GM12878 (cell line): ENCODE measurements around the gene CALY. TPM values are rescaled to one million over a fixed set of nuclear protein-coding genes. Genes with fewer than 3 reads are reported as not detected.

Experiments used
- ATAC-seq: fragments of 200-7000 bp; cut with Tn5 transposase; 3 replicates; pipeline ENCODE4 v1.9.1; 2020; ENCODE audit warnings: mild to moderate bottlenecking, moderate library complexity
- BruUV-seq: library from RNA; stranded (reverse); fragments of 400-500 nt; replicated peaks from 2 replicates; lab custom pipeline; 2021; lab: Mats Ljungman, UMichigan
- CTCF ChIA-PET: fragments of 300-600 bp; sonication (Branson Sonifier 250); formaldehyde crosslinking; extraction: SDS; loops from one replicate; lab custom pipeline; 2021; ENCODE audit warnings: inconsistent platforms; lab: Yijun Ruan, JAX
- POLR2A ChIA-PET: fragments of 350-600 bp; formaldehyde crosslinking; extraction: SDS; loops from one replicate; lab custom pipeline; 2021; ENCODE audit warnings: inconsistent platforms; lab: Charles Lee
- RAD21 ChIA-PET: fragments of 300-600 bp; sonication (Branson Sonifier 250); formaldehyde crosslinking; loops from one replicate; lab custom pipeline; 2023; ENCODE audit warnings: antibody characterized with exemption; ENCODE audit not compliant: unreplicated experiment; lab: Charles Lee
- SMC1A ChIA-PET: fragments of 300-600 bp; sonication (Branson Sonifier 250); formaldehyde crosslinking; loops from one replicate; lab custom pipeline; 2023; ENCODE audit not compliant: unreplicated experiment, uncharacterized antibody; lab: Charles Lee
- DNase-seq: peaks from one replicate; pipeline ENCODE4 v3.0.0-alpha.2; 2011; ENCODE audit warnings: low read depth, low spot score
- FAIRE-seq: peaks from 3 replicates; lab custom pipeline; 2011; peaks lifted over from hg19 to GRCh38; lab: Jason Lieb, UNC
- H2AFZ ChIP-seq: 2 replicates; pipeline ENCODE4 v1.6.0; 2011; ENCODE audit warnings: low read depth, low read length, control low read depth; ENCODE audit not compliant: control insufficient read depth
- H3K27ac ChIP-seq: 2 replicates; pipeline ENCODE4 v1.5.1; 2011; ENCODE audit warnings: control low read depth; ENCODE audit not compliant: control insufficient read depth, insufficient read depth
- H3K27me3 ChIP-seq, 2 experiments: replicated peaks in 1 of 2; 2 replicates each; pipeline versions ENCODE4 v1.6.0 to v1.6.1; 2011; ENCODE audit warnings: low read length in 1 of 2; ENCODE audit not compliant: control insufficient read depth in 2 of 2, insufficient read depth in 2 of 2
- H3K36me3 ChIP-seq, 2 experiments: 2 replicates each; pipeline ENCODE4 v1.5.1; 2011; ENCODE audit warnings: low read length in 1 of 2; ENCODE audit not compliant: control insufficient read depth in 2 of 2, insufficient read depth in 2 of 2
- H3K4me1 ChIP-seq: 2 replicates; pipeline ENCODE4 v1.6.1; 2011; ENCODE audit warnings: mild to moderate bottlenecking, low read length, moderate library complexity, mixed read lengths; ENCODE audit not compliant: control insufficient read depth, insufficient read depth
- H3K4me2 ChIP-seq: 2 replicates; pipeline ENCODE4 v1.6.0; 2011; ENCODE audit warnings: control low read depth; ENCODE audit not compliant: control insufficient read depth, insufficient read depth
- H3K4me3 ChIP-seq: fragments of 200-600 bp; sonication (generic); 2 replicates; pipeline ENCODE4 v1.5.1; 2016
- H3K79me2 ChIP-seq: 2 replicates; pipeline ENCODE4 v1.6.0; 2011; ENCODE audit warnings: low read length; ENCODE audit not compliant: control insufficient read depth, insufficient read depth
- H3K9ac ChIP-seq: 2 replicates; pipeline ENCODE4 v1.8.0; 2011; ENCODE audit warnings: low read length, control low read depth, mixed read lengths; ENCODE audit not compliant: control insufficient read depth, insufficient read depth
- H3K9me3 ChIP-seq: replicated peaks from 3 replicates; pipeline ENCODE4 v1.5.1; 2011; ENCODE audit warnings: mild to moderate bottlenecking, low read length; ENCODE audit not compliant: control insufficient read depth, insufficient read depth
- H4K20me1 ChIP-seq: 2 replicates; pipeline ENCODE4 v1.6.0; 2011; ENCODE audit not compliant: control insufficient read depth, insufficient read depth
- BRCA1 ChIP-seq: IDR thresholded peaks from 2 replicates; pipeline ENCODE4 v1.6.1; 2011; ENCODE audit warnings: low read depth, low read length, improper control_type of control experiment
- IRF3 ChIP-seq: fragments of 450-650 bp; IDR thresholded peaks from 2 replicates; pipeline ENCODE4 v1.6.1; 2014; ENCODE audit warnings: mild to moderate bottlenecking
- MAX ChIP-seq: IDR thresholded peaks from 2 replicates; pipeline ENCODE4 v1.6.1; 2012; ENCODE audit warnings: low read depth, low read length, improper control_type of control experiment
- MTA3 ChIP-seq: IDR thresholded peaks from 2 replicates; pipeline ENCODE4 v1.6.1; 2012; ENCODE audit warnings: low read length, inconsistent platforms, borderline replicate concordance
- PAX8 ChIP-seq: fragments of 450-650 bp; IDR thresholded peaks from 2 replicates; pipeline ENCODE4 v1.6.1; 2017; ENCODE audit warnings: mild to moderate bottlenecking, moderate library complexity
- SRF ChIP-seq, 2 experiments: IDR thresholded peaks; 2 replicates each; pipeline ENCODE4 v1.6.1; 2011; ENCODE audit warnings: low read depth in 2 of 2, low read length in 2 of 2, mild to moderate bottlenecking in 1 of 2, moderate library complexity in 1 of 2
- YBX1 ChIP-seq: fragments of 450-650 bp; IDR thresholded peaks from 2 replicates; pipeline ENCODE4 v1.6.1; 2016; ENCODE audit warnings: antibody characterized with exemption
- WGBS: methylation state at CpG from one replicate; pipeline ENCODE4 v1.1.6; 2016; ENCODE audit warnings: low lambda C conversion rate; ENCODE audit not compliant: insufficient replicate concordance, insufficient coverage; ENCODE audit errors: missing lambda C conversion rate; 5-methylcytosine and 5-hydroxymethylcytosine counted together
- in situ Hi-C: fragments of 300-500 bp; cut with MboI; formaldehyde crosslinking; loops from 9 replicates; pipeline ENCODE4 v1.14.3; 2018; ENCODE audit warnings: mixed read lengths
- intact Hi-C: fragments of 100-400 bp; cut with micrococcal nuclease; formaldehyde crosslinking; loops from one replicate; pipeline ENCODE4 v1.14.2; 2022; ENCODE audit not compliant: unreplicated experiment
- polyA plus RNA-seq, 11 experiments: library from polyadenylated mRNA; depleted of rRNA in 4 of 11; unstranded in 6 of 11; stranded (reverse) in 5 of 11; fragments of >200 nt; fragmentation: Nextera tagmentation in 4 of 11; fragmentation: Illumina TruSeq in 1 of 11; extraction: Ambion mirVana in 4 of 11; extraction: Trizol in 1 of 11; gene quantifications; 1 replicate in 1 of 11; 2 replicates in 10 of 11; pipeline versions ENCODE4 v1.2.1 to v1.2.3, GENCODE V29; 2011 to 2016; ENCODE audit warnings: inconsistent platforms in 2 of 11, missing spikeins in 2 of 11, low read depth in 1 of 11
- total RNA-seq, 4 experiments: library from RNA; depleted of rRNA in 3 of 4; stranded (reverse); fragments of >200 nt in 3 of 4; fragmentation: Illumina TruSeq in 1 of 4; extraction: Trizol in 1 of 4; gene quantifications; 2 replicates each; pipeline versions ENCODE4 v1.2.1 to v1.2.3, GENCODE V29; 2013 to 2021

CALY gene
- total and polyA plus RNA-seq, 10 of the 15 experiments (the other 5 are each of a cell fraction or from before 2014, with no cell fraction given): 0.07 TPM; not detected in 9

- TF ChIP-seq SRF (IDR thresholded peaks at IDR 0.05; ENCODE audit: low read depth in 2 of 2, low read length in 2 of 2) (no peak), YBX1 (no peak)
Measured at GRCh38 chr10:133286366-133286765, 50.3 kb downstream of the CALY start (continued).

GRCh38 chr10:133285217-133285616 is 51.5 kb downstream of the CALY start:
- intact Hi-C loops (no loop called here), in situ Hi-C loops (no loop called here)
- 95% methylated on average over 36 of the region's 36 CpGs for WGBS
- H3K9me3 ChIP-seq: no peaks in the 10 kb centered on the region
- ChIA-PET RAD21 (no interaction called here), POLR2A (no interaction called here), SMC1A (no interaction called here), CTCF (no interaction called here)
- ATAC-seq: no peak
- no peaks in the 10 kb centered on the region for H3K79me2 ChIP-seq
- H3K9ac ChIP-seq: no peak overlapping the region
- H2AFZ ChIP-seq: no peak overlapping the region
- no TSS peak for BruUV-seq
- no peak overlapping the region for H3K4me3 ChIP-seq
- no peak for FAIRE-seq
- TF ChIP-seq PAX8: no peak
- no peak for TF ChIP-seq MTA3
- TF ChIP-seq MAX: no peak
- TF ChIP-seq BRCA1: no peak
- TF ChIP-seq IRF3: no peak
- no peak for DNase-seq
- no peaks in the 10 kb centered on the region for H4K20me1 ChIP-seq
- H3K27me3 ChIP-seq: no peaks in the 10 kb centered on the region
- no peak overlapping the region for H3K27ac ChIP-seq
- no peak overlapping the region for H3K4me2 ChIP-seq
- peaks cover 6 to 26% of the 10 kb centered on the region in 2 experiments for H3K36me3 ChIP-seq
- H3K4me1 ChIP-seq: no peaks in the 10 kb centered on the region
